ENCODE data around the gene TUBA3E. TPM values are rescaled to one million over a fixed set of nuclear protein-coding genes. Genes with fewer than 3 reads are reported as not detected.

TUBA3E gene
- total RNA-seq, 2 donors from 2014 or later, result 32.6 TPM; not detected in 1

DNA sequence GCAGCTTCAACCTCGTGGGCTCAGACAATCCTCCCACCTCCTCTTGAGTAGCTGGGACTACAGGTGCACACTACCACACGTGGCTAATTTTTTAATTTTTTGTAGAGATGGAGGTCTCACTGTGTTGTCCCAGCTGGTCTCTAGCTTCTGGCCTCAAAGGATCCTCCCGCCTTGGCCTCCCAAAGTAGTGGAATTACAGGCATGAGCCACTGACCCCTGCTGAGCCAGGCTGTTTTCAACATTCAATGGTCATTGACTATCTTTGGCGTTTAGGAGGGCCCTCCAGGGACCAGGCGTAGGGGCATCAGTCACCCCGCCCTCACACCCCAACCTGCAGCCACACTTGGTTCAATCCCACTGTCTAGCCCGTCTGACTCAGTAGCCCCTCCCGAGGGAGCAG, 11.0 kb downstream of the TUBA3E start:
- Histone ChIP-seq H3K27ac (no peak overlapping the region), H3K9me3 (no peaks in the 10 kb centered on the region), H3K27me3 (replicated peaks; ENCODE audit: insufficient read depth) (no peaks in the 10 kb centered on the region), H3K36me3 (no peaks in the 10 kb centered on the region), H3K4me3 (no peak overlapping the region), H3K4me1 (replicated peaks) (no peaks in the 10 kb centered on the region)
- DNase-seq (ENCODE audit: low spot score), result no peak
- intact Hi-C loops (cut with DNase I), result loop anchor here (10.0 kb wide), 1 partner anchor 918 kb away; the partner anchor contains the start of gene PLEKHB2
- 70% methylated on average over 8 of the region's 8 CpGs for WGBS
- TF ChIP-seq POLR2AphosphoS5 (IDR thresholded peaks at IDR 0.05) (no peak), POLR2A (IDR thresholded peaks at IDR 0.05) (no peak)
- TF ChIP-seq, protein P1, sequence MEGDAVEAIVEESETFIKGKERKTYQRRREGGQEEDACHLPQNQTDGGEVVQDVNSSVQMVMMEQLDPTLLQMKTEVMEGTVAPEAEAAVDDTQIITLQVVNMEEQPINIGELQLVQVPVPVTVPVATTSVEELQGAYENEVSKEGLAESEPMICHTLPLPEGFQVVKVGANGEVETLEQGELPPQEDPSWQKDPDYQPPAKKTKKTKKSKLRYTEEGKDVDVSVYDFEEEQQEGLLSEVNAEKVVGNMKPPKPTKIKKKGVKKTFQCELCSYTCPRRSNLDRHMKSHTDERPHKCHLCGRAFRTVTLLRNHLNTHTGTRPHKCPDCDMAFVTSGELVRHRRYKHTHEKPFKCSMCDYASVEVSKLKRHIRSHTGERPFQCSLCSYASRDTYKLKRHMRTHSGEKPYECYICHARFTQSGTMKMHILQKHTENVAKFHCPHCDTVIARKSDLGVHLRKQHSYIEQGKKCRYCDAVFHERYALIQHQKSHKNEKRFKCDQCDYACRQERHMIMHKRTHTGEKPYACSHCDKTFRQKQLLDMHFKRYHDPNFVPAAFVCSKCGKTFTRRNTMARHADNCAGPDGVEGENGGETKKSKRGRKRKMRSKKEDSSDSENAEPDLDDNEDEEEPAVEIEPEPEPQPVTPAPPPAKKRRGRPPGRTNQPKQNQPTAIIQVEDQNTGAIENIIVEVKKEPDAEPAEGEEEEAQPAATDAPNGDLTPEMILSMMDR (IDR thresholded peaks at IDR 0.05), result no peak

DNA sequence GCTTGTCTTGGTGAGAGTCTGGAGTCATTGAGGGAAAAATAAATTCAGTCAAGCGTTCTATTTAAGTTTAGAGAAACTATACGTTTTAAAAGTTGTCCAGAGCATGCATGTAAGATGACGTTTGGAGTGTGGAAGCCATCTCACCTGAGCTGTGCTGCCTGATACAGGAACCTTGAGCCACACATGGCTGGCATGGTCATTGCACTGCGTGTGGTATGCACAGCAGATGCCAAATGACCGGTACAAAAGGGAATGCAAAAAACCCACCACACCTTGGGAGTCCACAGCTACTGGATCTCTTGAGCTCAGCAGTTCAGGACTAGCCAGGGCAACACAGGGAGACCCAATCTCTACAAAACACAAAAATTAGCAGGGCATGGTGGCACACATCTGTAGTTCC, 11.8 kb downstream of the TUBA3E start:
- TF ChIP-seq POLR2AphosphoS5 (IDR thresholded peaks at IDR 0.05) (no peak), POLR2A (IDR thresholded peaks at IDR 0.05) (no peak)
- TF ChIP-seq, protein P1 (IDR thresholded peaks at IDR 0.05), result no peak
- Histone ChIP-seq H3K27me3 (replicated peaks; ENCODE audit: insufficient read depth) (no peaks in the 10 kb centered on the region), H3K36me3 (no peaks in the 10 kb centered on the region), H3K9me3 (no peaks in the 10 kb centered on the region), H3K4me1 (replicated peaks) (no peaks in the 10 kb centered on the region), H3K27ac (no peak overlapping the region), H3K4me3 (no peak overlapping the region)
- intact Hi-C loops (cut with DNase I), result loop anchor here (10.0 kb wide), 1 partner anchor 918 kb away; the partner anchor contains the start of gene PLEKHB2
- WGBS, result 87% methylated on average over 5 of the region's 5 CpGs
- DNase-seq (ENCODE audit: low spot score), result no peak

DNA sequence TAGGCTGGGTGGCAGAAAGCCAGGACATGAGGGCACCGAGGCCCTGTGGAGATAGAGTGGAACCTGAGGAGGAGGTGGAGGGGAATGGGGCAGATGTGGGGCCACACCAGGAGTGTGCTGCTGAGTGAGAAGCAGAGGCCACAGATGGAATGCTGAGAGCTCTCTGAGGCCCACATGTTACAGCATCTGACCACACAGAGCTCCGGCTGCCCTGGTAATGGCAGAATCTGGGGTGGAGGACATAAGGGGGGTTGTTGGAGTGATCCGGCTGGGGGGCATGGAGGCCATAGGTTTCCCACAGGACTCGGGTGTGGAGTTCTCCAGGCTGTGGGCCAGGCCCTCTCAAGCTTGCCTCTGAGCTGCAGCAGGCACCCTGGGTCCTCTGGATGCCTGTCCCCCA, 12.3 kb downstream of the TUBA3E start:
- no peak for DNase-seq (ENCODE audit: low spot score)
- H3K4me3 ChIP-seq, result no peak overlapping the region
- H3K9me3 ChIP-seq, result no peaks in the 10 kb centered on the region
- no peak overlapping the region for H3K27ac ChIP-seq
- TF ChIP-seq POLR2AphosphoS5 (IDR thresholded peaks at IDR 0.05), result no peak
- no peak for TF ChIP-seq POLR2A (IDR thresholded peaks at IDR 0.05)
- TF ChIP-seq, protein P1 (IDR thresholded peaks at IDR 0.05), result no peak
- H3K36me3 ChIP-seq, result no peaks in the 10 kb centered on the region
- WGBS, result 90% methylated on average over 4 of the region's 4 CpGs
- no peaks in the 10 kb centered on the region for H3K27me3 ChIP-seq (replicated peaks; ENCODE audit: insufficient read depth)
- intact Hi-C loops (cut with DNase I), result loop anchor here (10.0 kb wide), 1 partner anchor 919 kb away; the partner anchor contains the start of gene PLEKHB2
- H3K4me1 ChIP-seq (replicated peaks), result no peaks in the 10 kb centered on the region

DNA sequence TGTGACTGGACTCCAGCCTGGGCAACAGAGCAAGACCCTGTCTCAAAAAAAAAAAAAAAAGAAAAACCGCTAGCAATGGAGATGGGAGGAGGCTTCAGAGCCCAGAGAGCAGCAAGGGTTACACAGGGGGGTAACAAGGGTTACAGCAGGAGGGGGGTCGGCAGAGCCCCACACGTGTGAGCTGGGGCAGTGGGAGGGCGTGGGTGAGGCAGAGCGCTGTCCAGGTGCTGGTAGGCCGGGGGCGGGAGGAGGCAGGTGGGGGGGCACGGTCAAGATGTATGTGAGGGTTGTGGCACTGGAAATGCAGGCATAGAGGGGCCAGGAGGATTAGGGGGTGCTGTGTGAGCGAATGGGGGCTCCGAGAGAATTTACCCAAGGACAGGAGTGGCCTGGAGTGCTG, 12.8 kb downstream of the TUBA3E start:
- H3K4me3 ChIP-seq, result no peak overlapping the region
- WGBS, result 75% methylated on average over 10 of the region's 10 CpGs
- H3K9me3 ChIP-seq, result no peaks in the 10 kb centered on the region
- peaks cover 3% of the 10 kb centered on the region for H3K4me1 ChIP-seq (replicated peaks)
- no peak overlapping the region for H3K27ac ChIP-seq
- intact Hi-C loops (cut with DNase I), result loop anchor here (10.0 kb wide), 1 partner anchor 919 kb away; the partner anchor contains the start of gene PLEKHB2
- TF ChIP-seq, protein P1 (IDR thresholded peaks at IDR 0.05), result no peak
- TF ChIP-seq POLR2A (IDR thresholded peaks at IDR 0.05) (no peak), POLR2AphosphoS5 (IDR thresholded peaks at IDR 0.05) (no peak)
- no peak for DNase-seq (ENCODE audit: low spot score)
- no peaks in the 10 kb centered on the region for H3K36me3 ChIP-seq
- H3K27me3 ChIP-seq (replicated peaks; ENCODE audit: insufficient read depth), result no peaks in the 10 kb centered on the region
